IPS-18a (cell line): ENCODE data around the gene PSMD8.
"Not testable (repeated sequence)": the region's sequence is repeated elsewhere in the genome, so short reads cannot be mapped to it uniquely, and the experiment has no call there.

ENCODE experiments used
- H3K27ac ChIP-seq: one replicate; pipeline ENCODE4 v1.5.1; 2013; ENCODE audit warnings: low read length
- H3K27me3 ChIP-seq: one replicate; pipeline ENCODE4 v1.6.1; 2013; ENCODE audit warnings: mild to moderate bottlenecking, low read length; ENCODE audit not compliant: control insufficient read depth, insufficient read depth
- H3K36me3 ChIP-seq: one replicate; pipeline ENCODE4 v1.6.1; 2013; ENCODE audit warnings: low read depth, low read length; ENCODE audit not compliant: control insufficient read depth
- H3K4me1 ChIP-seq: one replicate; pipeline ENCODE4 v1.6.1; 2013; ENCODE audit warnings: low read depth, low read length; ENCODE audit not compliant: control insufficient read depth
- H3K4me3 ChIP-seq: one replicate; pipeline ENCODE4 v1.5.1; 2013; ENCODE audit warnings: low read length
- H3K9ac ChIP-seq: one replicate; pipeline ENCODE4 v1.6.1; 2013; ENCODE audit warnings: mild to moderate bottlenecking, low read length, moderate library complexity
- H3K9me3 ChIP-seq: one replicate; pipeline ENCODE4 v1.6.1; 2013; ENCODE audit warnings: low read depth, low read length; ENCODE audit not compliant: control insufficient read depth

Gene PSMD8

DNA sequence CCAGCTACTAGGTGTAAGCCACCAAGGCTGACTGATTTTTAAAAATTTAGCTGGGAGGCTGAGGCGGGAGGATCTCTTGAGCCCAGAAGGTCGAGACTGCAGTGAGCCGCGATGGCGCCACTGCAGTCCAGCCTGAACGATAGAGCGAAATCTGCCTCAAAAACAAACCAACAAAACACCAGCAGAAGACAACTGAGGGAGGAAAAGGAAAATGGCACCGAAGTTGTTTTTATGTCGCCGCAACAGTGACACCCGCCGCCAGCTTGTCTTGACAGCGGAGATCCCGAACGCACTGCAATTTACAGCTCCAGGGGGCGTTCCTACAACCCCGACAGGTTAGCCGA lies 28.2 kb downstream of the PSMD8 start:
- Histone ChIP-seq H3K27ac (no peak overlapping the region), H3K9me3 (no peaks in the 10 kb centered on the region), H3K4me1 (no peaks in the 10 kb centered on the region), H3K9ac (no peak overlapping the region), H3K27me3 (peaks cover 49% of the 10 kb centered on the region), H3K4me3 (peak overlapping the region; percentile 28), H3K36me3 (no peaks in the 10 kb centered on the region)

DNA sequence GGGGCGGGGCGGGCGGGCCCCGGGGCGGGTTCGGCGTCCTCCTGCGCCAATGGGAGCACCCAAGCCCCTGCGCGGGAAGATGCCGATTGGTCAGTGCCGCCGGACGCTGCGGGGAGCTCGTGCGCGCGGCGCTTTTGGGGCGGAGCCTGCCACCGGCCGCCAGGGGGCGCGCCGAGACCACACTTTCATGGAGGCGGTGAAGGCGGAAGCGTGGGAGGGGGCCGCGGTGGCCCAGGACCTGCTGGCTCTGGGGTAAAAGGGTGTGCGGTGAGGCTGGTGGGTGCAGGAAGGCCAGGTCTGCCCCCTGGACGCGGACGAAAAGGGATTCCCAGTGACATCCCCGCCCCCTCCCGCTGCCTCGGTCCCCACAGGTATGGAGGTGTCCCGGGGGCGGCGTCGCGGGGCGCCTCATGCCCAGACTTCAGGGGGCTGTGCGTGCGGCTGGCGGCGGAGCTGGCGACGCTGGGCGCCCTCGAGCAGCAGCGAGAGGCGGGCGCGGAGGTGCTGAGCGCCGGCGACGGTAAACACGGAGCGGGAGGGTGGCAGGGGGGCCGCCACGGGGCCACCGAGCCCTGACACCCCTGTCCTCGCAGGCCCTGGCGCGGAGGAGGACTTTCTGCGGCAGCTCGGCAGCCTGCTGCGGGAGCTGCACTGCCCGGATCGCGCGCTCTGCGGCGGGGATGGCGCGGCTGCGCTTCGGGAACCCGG lies 28.8 kb downstream of the PSMD8 start, which contains the start of gene FAM98C:
Gene FAM98C, plus strand, starts transcription at position 127 of the 708 bp plus-strand sequence. Its CDS starts 61 bp downstream, at position 188.
- Histone ChIP-seq H3K27ac (no peak within 1 kb of the TSS), H3K27me3 (peaks cover 45% of the 10 kb centered on the region), H3K9ac (peak within 1 kb of the TSS; percentile 7), H3K36me3 (no peaks in the 10 kb centered on the region), H3K9me3 (no peaks in the 10 kb centered on the region), H3K4me1 (no peaks in the 10 kb centered on the region), H3K4me3 (peak within 1 kb of the TSS; percentile 62)

DNA sequence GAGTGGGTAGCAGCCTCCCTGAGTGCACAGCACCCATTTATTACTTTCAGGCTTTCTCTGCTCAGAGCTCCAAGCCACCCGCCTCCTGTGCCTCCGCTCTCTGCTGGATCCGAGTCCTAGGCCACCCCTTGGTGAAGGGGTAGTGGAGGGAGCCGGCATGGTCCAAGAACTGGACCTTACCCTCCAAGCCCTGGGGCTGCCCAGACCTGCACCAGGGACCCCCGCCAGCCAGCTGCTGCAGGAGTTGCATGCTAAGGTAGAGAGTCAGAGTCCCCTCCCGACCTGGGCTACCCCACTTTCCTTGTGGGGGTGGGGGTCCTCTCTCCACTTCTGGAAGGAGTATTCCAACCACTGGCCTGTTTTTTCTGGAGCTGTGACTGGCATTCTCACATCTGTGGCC lies 30.5 kb downstream of the PSMD8 start:
- peaks cover 28% of the 10 kb centered on the region for H3K27me3 ChIP-seq
- H3K4me3 ChIP-seq: no peak overlapping the region
- no peaks in the 10 kb centered on the region for H3K9me3 ChIP-seq
- H3K36me3 ChIP-seq: no peaks in the 10 kb centered on the region
- H3K27ac ChIP-seq: no peak overlapping the region
- no peaks in the 10 kb centered on the region for H3K4me1 ChIP-seq
- H3K9ac ChIP-seq: no peak overlapping the region

- Histone ChIP-seq H3K9ac (no peak overlapping the region), H3K9me3 (no peaks in the 10 kb centered on the region), H3K36me3 (no peaks in the 10 kb centered on the region), H3K27ac (no peak overlapping the region), H3K4me1 (no peaks in the 10 kb centered on the region), H3K4me3 (no peak overlapping the region), H3K27me3 (peaks cover 24% of the 10 kb centered on the region)
Measured at GRCh38 chr19:38405276-38405675, 30.9 kb downstream of the PSMD8 start.

DNA sequence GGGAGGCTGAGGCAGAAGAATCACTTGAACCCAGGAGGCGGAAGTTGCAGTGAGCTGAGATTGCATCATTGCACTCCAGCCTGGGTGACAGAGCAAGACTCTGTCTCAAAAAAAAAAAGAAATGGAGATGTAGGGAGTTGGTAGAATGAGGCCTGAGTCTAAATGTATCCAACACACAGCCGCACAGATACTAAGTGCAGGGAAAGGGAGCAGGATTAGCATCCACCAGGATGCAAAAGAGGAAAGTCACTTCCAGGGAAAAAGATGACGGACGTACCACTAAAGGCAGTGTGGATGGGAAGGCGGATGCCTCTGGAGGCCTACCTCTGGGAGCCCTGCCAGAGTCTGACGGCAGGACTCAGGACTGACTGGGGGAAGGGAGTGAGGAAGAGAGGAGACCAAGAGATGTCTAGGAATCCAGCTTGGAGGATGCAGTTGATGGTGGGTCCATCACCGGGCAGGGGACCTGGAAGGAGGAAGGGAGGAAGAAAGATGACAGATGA lies 35.3 kb downstream of the PSMD8 start:
- H3K27ac ChIP-seq: no peak overlapping the region
- H3K9ac ChIP-seq: no peak overlapping the region
- H3K4me3 ChIP-seq: no peak overlapping the region
- no peaks in the 10 kb centered on the region for H3K9me3 ChIP-seq
- no peaks in the 10 kb centered on the region for H3K4me1 ChIP-seq
- no peaks in the 10 kb centered on the region for H3K36me3 ChIP-seq
- H3K27me3 ChIP-seq: no peaks in the 10 kb centered on the region

GRCh38 chr19:38410407-38410806 lies 36.0 kb downstream of the PSMD8 start:
- H3K9ac ChIP-seq, H3K4me3 ChIP-seq, H3K4me1 ChIP-seq: not testable (repeated sequence)

DNA sequence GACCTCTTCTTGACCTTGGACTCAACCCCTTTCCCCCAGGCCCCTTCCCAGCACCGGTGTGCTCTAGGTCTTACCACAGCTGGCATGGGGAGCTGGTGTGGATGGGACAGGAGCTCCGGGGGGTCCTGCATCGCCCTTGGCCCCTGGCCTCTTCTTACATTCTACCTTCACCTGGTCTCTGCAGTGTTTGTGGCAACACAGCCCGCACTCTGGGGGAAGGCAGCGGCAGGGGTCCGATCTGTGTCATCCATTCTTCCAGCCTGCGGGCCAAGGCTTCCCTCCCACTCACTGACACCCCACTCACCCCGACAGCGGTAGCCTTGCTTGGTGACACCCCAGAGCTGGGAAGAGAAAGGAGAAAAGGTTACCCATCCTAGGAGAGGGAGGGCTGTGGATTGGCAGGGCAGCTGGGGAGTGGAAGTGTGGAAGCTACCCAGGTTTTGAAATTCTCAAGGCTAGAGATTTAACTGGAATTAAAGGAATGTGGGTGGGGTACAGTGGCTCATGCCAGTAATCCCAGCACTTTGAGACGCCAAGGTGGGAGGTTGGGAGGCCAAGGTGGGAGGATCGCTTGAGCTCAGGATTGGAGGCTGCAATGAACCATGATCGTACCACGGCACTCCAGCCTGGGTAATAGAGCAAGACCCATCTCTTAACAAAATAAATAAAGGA lies 36.8 kb downstream of the PSMD8 start:
- no peaks in the 10 kb centered on the region for H3K27me3 ChIP-seq
- no peak overlapping the region for H3K27ac ChIP-seq
- H3K4me3 ChIP-seq: no peak overlapping the region
- no peak overlapping the region for H3K9ac ChIP-seq
- H3K9me3 ChIP-seq: no peaks in the 10 kb centered on the region
- H3K36me3 ChIP-seq: no peaks in the 10 kb centered on the region
- H3K4me1 ChIP-seq: no peaks in the 10 kb centered on the region

More at GRCh38 chr19:38410407-38410806, 36.0 kb downstream of the PSMD8 start:
- not testable (repeated sequence) for H3K9me3 ChIP-seq, H3K27ac ChIP-seq, H3K27me3 ChIP-seq, H3K36me3 ChIP-seq

DNA sequence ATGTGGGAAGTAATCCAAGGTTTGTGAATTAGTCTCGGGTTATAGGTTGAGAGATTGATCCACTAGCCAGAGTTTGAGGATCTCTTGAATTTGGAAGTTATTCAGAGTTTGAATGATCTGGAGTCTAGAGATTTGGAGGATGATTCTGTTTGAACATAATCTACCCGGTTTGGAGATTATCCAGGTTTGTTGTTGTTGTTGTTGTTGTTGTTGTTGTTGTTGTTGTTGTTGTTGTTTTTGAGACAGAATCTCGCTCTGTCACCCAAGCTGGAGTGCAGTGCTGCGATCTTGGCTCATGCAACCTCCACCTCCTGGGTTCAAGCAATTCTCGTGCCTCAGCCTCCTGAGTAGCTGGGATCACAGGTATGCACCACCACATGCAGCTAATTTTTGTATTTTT lies 37.5 kb downstream of the PSMD8 start:
- H3K4me1 ChIP-seq, H3K27me3 ChIP-seq, H3K36me3 ChIP-seq, H3K9ac ChIP-seq, H3K4me3 ChIP-seq, H3K27ac ChIP-seq, H3K9me3 ChIP-seq: not testable (repeated sequence)

- H3K4me3 ChIP-seq: no peak overlapping the region
Measured at GRCh38 chr19:38412491-38412890, 38.1 kb downstream of the PSMD8 start.

GRCh38 chr19:38412961-38413360 lies 38.6 kb downstream of the PSMD8 start:
- no peaks in the 10 kb centered on the region for H3K36me3 ChIP-seq
- H3K4me1 ChIP-seq: peaks cover 5% of the 10 kb centered on the region
- H3K27ac ChIP-seq: no peak overlapping the region
- H3K9ac ChIP-seq: no peak overlapping the region
- H3K9me3 ChIP-seq: no peaks in the 10 kb centered on the region
- no peaks in the 10 kb centered on the region for H3K27me3 ChIP-seq
- no peak overlapping the region for H3K4me3 ChIP-seq

More at GRCh38 chr19:38412491-38412890, 38.1 kb downstream of the PSMD8 start:
- no peaks in the 10 kb centered on the region for H3K9me3 ChIP-seq
- peaks cover 3% of the 10 kb centered on the region for H3K4me1 ChIP-seq
- no peaks in the 10 kb centered on the region for H3K27me3 ChIP-seq
- no peak overlapping the region for H3K27ac ChIP-seq
- no peak overlapping the region for H3K9ac ChIP-seq
- no peaks in the 10 kb centered on the region for H3K36me3 ChIP-seq

- no peak overlapping the region for H3K4me3 ChIP-seq
- H3K27me3 ChIP-seq: peaks cover 2% of the 10 kb centered on the region
- H3K9me3 ChIP-seq: no peaks in the 10 kb centered on the region
- H3K9ac ChIP-seq: no peak overlapping the region
- H3K27ac ChIP-seq: no peak overlapping the region
- H3K4me1 ChIP-seq: peaks cover 5% of the 10 kb centered on the region
- no peaks in the 10 kb centered on the region for H3K36me3 ChIP-seq
Measured at GRCh38 chr19:38413416-38413815, 39.0 kb downstream of the PSMD8 start.

GRCh38 chr19:38417146-38417543 lies 42.8 kb downstream of the PSMD8 start:
- Histone ChIP-seq H3K4me1 (peaks cover 5% of the 10 kb centered on the region), H3K36me3 (no peaks in the 10 kb centered on the region), H3K27ac (no peak overlapping the region), H3K27me3 (peaks cover 13% of the 10 kb centered on the region), H3K9ac (no peak overlapping the region), H3K9me3 (no peaks in the 10 kb centered on the region), H3K4me3 (no peak overlapping the region)
